Breast epithelium (tissue), 4 donors: Measurements from ENCODE around the gene C6orf132. TPM values are rescaled to one million over a fixed set of nuclear protein-coding genes. Genes with fewer than 3 reads are reported as not detected.
"Not testable (repeated sequence)": the region's sequence is repeated elsewhere in the genome, so short reads cannot be mapped to it uniquely, and the experiment has no call there.

ENCODE experiments used
- DNase-seq, 2 donors: peaks; one replicate each; pipeline ENCODE4 v3.0.0-alpha.2; 2019; ENCODE audit warnings: low spot score in 2 of 2
- H3K27ac ChIP-seq, 2 donors: fragments of 200-600 bp; sonication (generic) in 1 of 2; one replicate each; pipeline ENCODE4 v1.5.1; 2016 to 2019; ENCODE audit warnings: mild to moderate bottlenecking in 1 of 2
- H3K27me3 ChIP-seq, 2 donors: fragments of 200-600 bp; sonication (generic) in 1 of 2; one replicate each; pipeline versions ENCODE4 v1.5.1 to v1.6.0; 2017 to 2019; ENCODE audit warnings: control low read depth in 1 of 2, mild to moderate bottlenecking in 1 of 2
- H3K36me3 ChIP-seq: fragments of 200-600 bp; one replicate; pipeline ENCODE4 v1.5.1; 2019
- H3K4me1 ChIP-seq, 2 donors: fragments of 200-600 bp; sonication (generic); one replicate each; pipeline ENCODE4 v1.5.1; 2016 to 2019; ENCODE audit warnings: control low read depth in 1 of 2
- H3K4me3 ChIP-seq, 3 donors: fragments of 200-600 bp; sonication (generic); 1 replicate in 2 of 3; 2 replicates in 1 of 3; pipeline ENCODE4 v1.5.1; 2016 to 2019; ENCODE audit warnings: mild to moderate bottlenecking in 3 of 3, moderate library complexity in 2 of 3
- H3K9me3 ChIP-seq, 2 donors: fragments of 200-600 bp; sonication (generic) in 1 of 2; one replicate each; pipeline ENCODE4 v1.5.1; 2016 to 2019; ENCODE audit warnings: control low read depth in 1 of 2
- POLR2A ChIP-seq: fragments of 450-650 bp; IDR thresholded peaks from one replicate; pipeline ENCODE4 v1.6.1; 2016; ENCODE audit warnings: antibody characterized with exemption, mild to moderate bottlenecking, moderate library complexity
- POLR2AphosphoS5 ChIP-seq, 3 donors: sonication (generic); formaldehyde crosslinking; IDR thresholded peaks; one replicate each; pipeline ENCODE4 v1.6.1; 2017; ENCODE audit warnings: antibody characterized with exemption in 3 of 3
- intact Hi-C: fragments of 100-400 bp; cut with DNase I; formaldehyde crosslinking; loops from one replicate; pipeline ENCODE4 v1.15.1; 2023; ENCODE audit warnings: low total_unique reads
- total RNA-seq, 3 donors: library from RNA; depleted of rRNA; stranded (reverse); fragments of >200 nt; gene quantifications; one replicate each; pipeline ENCODE4 v1.1.0, GENCODE V29; 2016
- TF ChIP-seq, protein P1 (sequence below), 3 donors: fragments of 450-650 bp; IDR thresholded peaks; one replicate each; pipeline ENCODE4 v1.5.1; 2016 to 2017; ENCODE audit warnings: antibody characterized with exemption in 3 of 3, mild to moderate bottlenecking in 3 of 3, moderate library complexity in 3 of 3

The C6orf132 gene
- total RNA-seq, 3 donors from 2014 or later = 4.2 to 20.2 (median 10.2) TPM

DNA sequence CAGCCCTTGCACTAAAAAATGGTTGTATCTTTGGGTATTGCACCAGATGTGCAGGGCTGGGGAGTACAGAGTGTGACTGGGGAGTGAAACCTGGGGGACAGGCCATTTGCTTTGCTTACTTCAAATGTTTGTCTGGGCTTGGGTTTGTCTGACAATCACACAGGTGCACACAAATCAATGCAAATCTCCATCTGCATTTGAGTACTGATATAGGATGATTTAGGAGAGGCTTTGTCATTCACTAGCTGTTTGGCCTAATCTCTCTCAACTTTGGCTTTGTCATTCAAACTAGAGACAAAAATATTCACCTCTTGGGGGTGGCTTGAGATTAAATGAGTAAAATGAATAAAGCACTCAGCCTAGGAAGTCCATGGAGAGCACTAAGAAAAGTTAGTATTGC, 34.6 kb upstream of the C6orf132 start:
- no peak for DNase-seq
- Histone ChIP-seq H3K36me3 (no peaks in the 10 kb centered on the region), H3K9me3 (no peaks in the 10 kb centered on the region), H3K4me1 (no peaks in the 10 kb centered on the region), H3K27me3 (peaks cover 0 to 3% of the 10 kb centered on the region in 2 donors), H3K27ac (no peak overlapping the region), H3K4me3 (no peak overlapping the region)
- intact Hi-C loops = no loop called here
- no peak for TF ChIP-seq POLR2A

DNA sequence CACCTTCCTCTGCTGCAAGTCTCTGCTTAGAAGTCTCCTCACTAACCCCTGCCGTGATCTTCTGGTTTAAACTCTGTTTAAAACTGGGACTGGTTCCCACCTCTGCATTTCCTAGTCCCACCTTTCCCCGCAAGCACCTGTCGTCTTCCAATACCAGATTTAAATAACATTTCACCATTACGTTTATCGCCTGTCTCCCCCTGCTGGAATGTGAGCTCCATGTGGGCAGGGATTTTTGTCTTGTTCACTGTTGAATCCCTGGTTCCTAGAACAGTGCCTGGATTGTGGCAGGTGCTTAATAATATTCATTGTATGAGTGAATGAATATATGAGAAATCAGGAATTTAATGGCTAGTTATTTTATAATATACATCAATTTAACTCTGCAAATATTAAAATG, 33.4 kb upstream of the C6orf132 start:
- Histone ChIP-seq H3K4me3 (no peak overlapping the region), H3K36me3 (no peaks in the 10 kb centered on the region), H3K4me1 (no peaks in the 10 kb centered on the region), H3K27me3 (peaks cover 0 to 3% of the 10 kb centered on the region in 2 donors), H3K9me3 (no peaks in the 10 kb centered on the region), H3K27ac (no peak overlapping the region)
- TF ChIP-seq, protein P1, sequence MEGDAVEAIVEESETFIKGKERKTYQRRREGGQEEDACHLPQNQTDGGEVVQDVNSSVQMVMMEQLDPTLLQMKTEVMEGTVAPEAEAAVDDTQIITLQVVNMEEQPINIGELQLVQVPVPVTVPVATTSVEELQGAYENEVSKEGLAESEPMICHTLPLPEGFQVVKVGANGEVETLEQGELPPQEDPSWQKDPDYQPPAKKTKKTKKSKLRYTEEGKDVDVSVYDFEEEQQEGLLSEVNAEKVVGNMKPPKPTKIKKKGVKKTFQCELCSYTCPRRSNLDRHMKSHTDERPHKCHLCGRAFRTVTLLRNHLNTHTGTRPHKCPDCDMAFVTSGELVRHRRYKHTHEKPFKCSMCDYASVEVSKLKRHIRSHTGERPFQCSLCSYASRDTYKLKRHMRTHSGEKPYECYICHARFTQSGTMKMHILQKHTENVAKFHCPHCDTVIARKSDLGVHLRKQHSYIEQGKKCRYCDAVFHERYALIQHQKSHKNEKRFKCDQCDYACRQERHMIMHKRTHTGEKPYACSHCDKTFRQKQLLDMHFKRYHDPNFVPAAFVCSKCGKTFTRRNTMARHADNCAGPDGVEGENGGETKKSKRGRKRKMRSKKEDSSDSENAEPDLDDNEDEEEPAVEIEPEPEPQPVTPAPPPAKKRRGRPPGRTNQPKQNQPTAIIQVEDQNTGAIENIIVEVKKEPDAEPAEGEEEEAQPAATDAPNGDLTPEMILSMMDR (IDR thresholded peaks at IDR 0.05) = no peak
- no peak for TF ChIP-seq POLR2A
- intact Hi-C loops = no loop called here
- DNase-seq = no peak

DNA sequence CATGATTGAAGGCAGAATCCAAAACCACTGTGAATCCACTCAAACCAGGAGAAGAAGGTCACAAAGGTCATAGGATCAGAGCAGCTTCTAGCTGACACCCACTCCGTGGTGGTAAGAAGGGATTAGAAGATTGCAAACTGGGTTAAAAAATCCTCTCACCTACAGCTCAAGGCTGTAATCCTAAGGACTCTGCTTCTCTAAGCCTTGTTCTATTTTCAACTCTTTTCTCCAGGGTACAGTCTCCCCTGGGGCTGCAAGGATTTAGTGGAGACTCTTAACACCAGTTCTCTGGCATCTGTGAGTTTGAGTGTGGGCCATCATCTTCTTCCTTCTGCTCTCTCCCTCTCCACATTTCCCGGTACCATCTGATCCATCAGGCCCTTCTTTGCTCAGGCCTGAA, 30.7 kb upstream of the C6orf132 start, which contains the start of gene GUCA1A:
Gene GUCA1A, plus strand, starts transcription at position 264 of the 400 bp plus-strand sequence. CDS start 250 bp downstream, outside the sequence.
- intact Hi-C loops = no loop called here
- Histone ChIP-seq H3K4me1 (no peaks in the 10 kb centered on the region), H3K27me3 (no peaks in the 10 kb centered on the region), H3K9me3 (no peaks in the 10 kb centered on the region), H3K36me3 (no peaks in the 10 kb centered on the region), H3K4me3 (no peak within 1 kb of the TSS), H3K27ac (no peak within 1 kb of the TSS)
- DNase-seq = no peak
- no peak for TF ChIP-seq POLR2A
- no peak for TF ChIP-seq POLR2AphosphoS5 (IDR thresholded peaks at IDR 0.05)
- TF ChIP-seq, protein P1 (IDR thresholded peaks at IDR 0.05) = no peak

DNA sequence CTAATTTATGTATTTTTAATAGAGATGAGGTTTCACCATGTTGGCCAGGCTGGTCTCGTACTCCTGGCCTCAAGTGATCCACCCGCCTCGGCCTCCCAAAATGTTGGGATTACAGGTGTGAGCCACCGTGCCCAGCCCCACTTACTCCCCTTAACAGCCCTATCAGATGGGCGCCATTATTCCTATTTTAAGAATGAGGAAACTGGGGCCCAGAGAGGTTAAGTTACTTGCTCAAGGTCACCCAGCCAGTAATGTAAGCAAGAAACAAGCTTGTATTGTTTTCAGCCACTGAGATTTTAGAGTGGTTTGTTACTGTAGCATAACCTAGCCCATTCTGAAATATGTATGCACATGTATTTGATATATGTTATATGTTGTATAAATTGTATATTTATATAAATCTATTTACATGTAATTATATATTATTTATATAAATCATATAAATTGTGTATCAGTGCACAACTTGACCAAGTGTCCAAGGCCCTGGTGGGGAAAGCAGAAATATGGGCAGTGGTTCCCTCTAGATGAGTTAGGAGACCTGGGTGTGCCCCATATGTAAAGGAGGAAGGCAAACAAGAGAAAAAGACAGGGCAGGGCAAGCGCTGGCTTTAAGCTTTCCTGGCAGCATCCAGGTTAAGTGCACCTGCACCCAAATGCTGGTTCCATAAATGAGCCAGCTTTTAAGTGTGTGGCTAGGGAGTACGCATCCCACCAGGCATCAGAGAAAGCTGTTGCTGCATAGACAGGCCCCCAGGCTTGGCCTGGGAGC, 29.6 kb upstream of the C6orf132 start:
- no peaks in the 10 kb centered on the region for H3K4me1 ChIP-seq
- DNase-seq = no peak
- TF ChIP-seq, protein P1 (IDR thresholded peaks at IDR 0.05) = no peak
- TF ChIP-seq POLR2AphosphoS5 (IDR thresholded peaks at IDR 0.05) = no peak
- no peak for TF ChIP-seq POLR2A
- H3K27ac ChIP-seq = no peak overlapping the region
- intact Hi-C loops = no loop called here
- no peaks in the 10 kb centered on the region for H3K36me3 ChIP-seq
- no peaks in the 10 kb centered on the region for H3K9me3 ChIP-seq
- no peak overlapping the region for H3K4me3 ChIP-seq
- no peaks in the 10 kb centered on the region for H3K27me3 ChIP-seq

DNA sequence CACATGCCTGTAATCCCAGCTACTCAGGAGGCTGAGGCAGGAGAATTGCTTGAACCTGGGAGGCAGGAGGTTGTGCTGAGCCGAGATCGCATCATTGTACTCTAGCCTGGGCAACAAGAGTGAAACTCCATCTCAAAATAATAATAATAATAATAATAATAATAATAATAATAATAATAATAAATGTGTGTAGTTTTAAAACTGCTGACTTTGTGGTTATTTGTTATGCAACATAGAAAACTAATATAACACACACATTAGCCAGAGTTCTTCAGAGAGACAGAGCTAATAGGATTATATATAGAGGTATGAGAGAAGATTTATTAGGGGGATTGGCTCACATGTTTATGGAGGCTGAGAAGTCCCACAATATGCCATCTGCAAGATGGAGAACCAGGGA, 27.4 kb upstream of the C6orf132 start:
- H3K4me1 ChIP-seq, H3K36me3 ChIP-seq, H3K27ac ChIP-seq, DNase-seq, H3K27me3 ChIP-seq, H3K4me3 ChIP-seq, H3K9me3 ChIP-seq: not testable (repeated sequence)
- intact Hi-C loops = loop anchor here (10.0 kb wide), 1 partner anchor 95 kb away; no protein-coding TSS in a partner anchor

DNA sequence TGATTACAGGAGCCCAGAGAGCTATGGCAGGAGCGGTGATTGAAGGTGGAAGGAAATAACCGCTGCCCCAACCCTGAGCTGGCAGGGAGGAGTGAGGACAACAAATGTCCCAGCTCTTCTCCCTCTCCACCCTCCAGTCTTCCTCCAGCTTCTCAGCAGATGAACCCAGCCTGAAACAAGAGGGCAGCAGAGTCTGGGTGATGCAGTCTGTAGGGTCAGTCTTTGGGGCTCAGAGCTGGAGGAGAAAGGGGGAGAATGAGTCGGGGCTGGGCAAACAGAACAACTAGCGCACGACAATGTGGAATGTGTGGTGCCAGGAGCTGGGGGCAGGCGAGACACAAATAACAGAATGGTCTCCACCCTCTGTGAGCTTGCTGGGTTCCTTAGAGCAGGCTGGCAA, 26.2 kb upstream of the C6orf132 start:
- intact Hi-C loops = loop anchor here (10.0 kb wide), 1 partner anchor 94 kb away; no protein-coding TSS in a partner anchor
- H3K9me3 ChIP-seq = no peaks in the 10 kb centered on the region
- no peak overlapping the region for H3K4me3 ChIP-seq
- no peak overlapping the region for H3K27ac ChIP-seq
- no peaks in the 10 kb centered on the region for H3K27me3 ChIP-seq
- TF ChIP-seq, protein P1 (IDR thresholded peaks at IDR 0.05) = no peak
- TF ChIP-seq POLR2AphosphoS5 (IDR thresholded peaks at IDR 0.05) (no peak), POLR2A (no peak)
- no peaks in the 10 kb centered on the region for H3K36me3 ChIP-seq
- no peaks in the 10 kb centered on the region for H3K4me1 ChIP-seq
- no peak for DNase-seq
